ENCODE results near the gene CDS2.

The CDS2 gene

GRCh38 chr20:5222919-5223634 lies 96.3 kb downstream of the CDS2 start:
- no peak for TF ChIP-seq FOXP2 (optimal IDR thresholded peaks at IDR 0.05; ENCODE audit: borderline replicate concordance, extremely low read depth, extremely low read length, insufficient read depth)
- no peak for TF ChIP-seq POLR2AphosphoS5 (IDR thresholded peaks at IDR 0.05; ENCODE audit: low read depth, low read length)
- TF ChIP-seq SIN3A (IDR thresholded peaks at IDR 0.05; ENCODE audit: borderline replicate concordance, insufficient read depth, low read length): no peak
- TF ChIP-seq REST (IDR thresholded peaks at IDR 0.05; ENCODE audit: insufficient read depth in 1 of 2, low read depth in 2 of 2, low read length in 2 of 2): no peak
- no peak for TF ChIP-seq TAF1 (IDR thresholded peaks at IDR 0.05; ENCODE audit: borderline replicate concordance, insufficient read depth, low read length)

- TF ChIP-seq POLR2AphosphoS5 (IDR thresholded peaks at IDR 0.05; ENCODE audit: low read depth, low read length) (no peak), TAF1 (IDR thresholded peaks at IDR 0.05; ENCODE audit: borderline replicate concordance, insufficient read depth, low read length) (no peak), SIN3A (IDR thresholded peaks at IDR 0.05; ENCODE audit: borderline replicate concordance, insufficient read depth, low read length) (no peak), REST (IDR thresholded peaks at IDR 0.05; ENCODE audit: insufficient read depth in 1 of 2, low read depth in 2 of 2, low read length in 2 of 2) (no peak), FOXP2 (optimal IDR thresholded peaks at IDR 0.05; ENCODE audit: borderline replicate concordance, extremely low read depth, extremely low read length, insufficient read depth) (no peak)
Observed at GRCh38 chr20:5230544-5230943, 103.7 kb downstream of the CDS2 start.

GRCh38 chr20:5234158-5234557 lies 107.3 kb downstream of the CDS2 start:
- TF ChIP-seq REST (IDR thresholded peaks at IDR 0.05; ENCODE audit: insufficient read depth in 1 of 2, low read depth in 2 of 2, low read length in 2 of 2) (no peak), FOXP2 (optimal IDR thresholded peaks at IDR 0.05; ENCODE audit: borderline replicate concordance, extremely low read depth, extremely low read length, insufficient read depth) (no peak), SIN3A (IDR thresholded peaks at IDR 0.05; ENCODE audit: borderline replicate concordance, insufficient read depth, low read length) (no peak), TAF1 (IDR thresholded peaks at IDR 0.05; ENCODE audit: borderline replicate concordance, insufficient read depth, low read length) (no peak), POLR2AphosphoS5 (IDR thresholded peaks at IDR 0.05; ENCODE audit: low read depth, low read length) (no peak)

- no peak for TF ChIP-seq FOXP2 (optimal IDR thresholded peaks at IDR 0.05; ENCODE audit: borderline replicate concordance, extremely low read depth, extremely low read length, insufficient read depth)
- no peak for TF ChIP-seq TAF1 (IDR thresholded peaks at IDR 0.05; ENCODE audit: borderline replicate concordance, insufficient read depth, low read length)
- TF ChIP-seq REST (IDR thresholded peaks at IDR 0.05; ENCODE audit: insufficient read depth in 1 of 2, low read depth in 2 of 2, low read length in 2 of 2): no peak
- TF ChIP-seq POLR2AphosphoS5 (IDR thresholded peaks at IDR 0.05; ENCODE audit: low read depth, low read length): no peak
- TF ChIP-seq SIN3A (IDR thresholded peaks at IDR 0.05; ENCODE audit: borderline replicate concordance, insufficient read depth, low read length): no peak
Observed at GRCh38 chr20:5234978-5235377, 108.2 kb downstream of the CDS2 start.

Data from PFSK-1 (cell line).